HG03442 (cell line): ENCODE measurements around the gene GALNT10.
A peak's percentile ranks its signal among the peaks of the same experiment; 100 is the strongest.

Experiments
- ATAC-seq: cut with Tn5 transposase; IDR thresholded peaks from one replicate; pipeline ENCODE4 v1.9.1; 2021; ENCODE audit warnings: mild to moderate bottlenecking, moderate library complexity; ENCODE audit not compliant: unreplicated experiment

The GALNT10 gene

GRCh38 chr5:154317916-154318315, 127.4 kb downstream of the GALNT10 start:
- no peak for ATAC-seq

GRCh38 chr5:154318691-154319090, 128.2 kb downstream of the GALNT10 start:
- peak; percentile 54 for ATAC-seq

GRCh38 chr5:154319736-154320135, 129.2 kb downstream of the GALNT10 start:
- no peak for ATAC-seq

GRCh38 chr5:154320224-154321089, 129.9 kb downstream of the GALNT10 start:
- ATAC-seq = no peak

- ATAC-seq = no peak
Measured at GRCh38 chr5:154321546-154321945, 131.0 kb downstream of the GALNT10 start.

GRCh38 chr5:154324033-154324432, 133.5 kb downstream of the GALNT10 start:
- ATAC-seq = no peak

GRCh38 chr5:154325566-154325965, 135.0 kb downstream of the GALNT10 start:
- no peak for ATAC-seq

GRCh38 chr5:154329062-154329461, 138.5 kb downstream of the GALNT10 start:
- no peak for ATAC-seq

GRCh38 chr5:154329519-154330040, 139.0 kb downstream of the GALNT10 start:
- no peak for ATAC-seq

- ATAC-seq = no peak
Measured at GRCh38 chr5:154330097-154330667, 139.6 kb downstream of the GALNT10 start.

- no peak for ATAC-seq
Measured at GRCh38 chr5:154331232-154331631, 140.7 kb downstream of the GALNT10 start.

GRCh38 chr5:154331924-154332323, 141.4 kb downstream of the GALNT10 start:
- ATAC-seq = no peak

GRCh38 chr5:154332451-154332850, 141.9 kb downstream of the GALNT10 start:
- no peak for ATAC-seq

GRCh38 chr5:154333016-154333415, 142.5 kb downstream of the GALNT10 start:
- ATAC-seq = no peak

- no peak for ATAC-seq
Measured at GRCh38 chr5:154334406-154335064, 144.0 kb downstream of the GALNT10 start.

GRCh38 chr5:154335065-154335448, 144.5 kb downstream of the GALNT10 start:
- ATAC-seq = no peak

GRCh38 chr5:154341620-154342019, 151.1 kb downstream of the GALNT10 start:
- ATAC-seq = no peak

GRCh38 chr5:154342211-154342610, 151.7 kb downstream of the GALNT10 start:
- no peak for ATAC-seq

- ATAC-seq = no peak
Measured at GRCh38 chr5:154342963-154343362, 152.4 kb downstream of the GALNT10 start.

GRCh38 chr5:154344461-154344860, 153.9 kb downstream of the GALNT10 start:
- ATAC-seq = no peak

- peak; percentile 93 for ATAC-seq
Measured at GRCh38 chr5:154345255-154345952, 154.9 kb downstream of the GALNT10 start.
